A549 (cell line): ENCODE measurements around the gene PCNX4. TPM values are rescaled to one million over a fixed set of nuclear protein-coding genes. Genes with fewer than 3 reads are reported as not detected.

Experiments
- ATAC-seq, 2 experiments: fragments of 200-7000 bp in 1 of 2; fragments of >200 bp in 1 of 2; cut with Nextera tagmentation in 1 of 2; cut with Tn5 transposase in 1 of 2; 3 replicates each; pipeline versions ENCODE4 v1.8.0 to v1.9.1; 2018 to 2020; ENCODE audit warnings: mild to moderate bottlenecking in 1 of 2, moderate library complexity in 1 of 2
- CTCF ChIA-PET: fragments of 300-600 bp; sonication (Branson Sonifier 250); formaldehyde crosslinking; extraction: SDS; loops from one replicate; lab custom pipeline; 2021; ENCODE audit warnings: antibody characterized with exemption, inconsistent platforms; lab: Yijun Ruan, JAX
- POLR2A ChIA-PET: fragments of 350-600 bp; formaldehyde crosslinking; extraction: SDS; loops from one replicate; lab custom pipeline; 2021; ENCODE audit warnings: antibody characterized with exemption, inconsistent platforms; lab: Yijun Ruan, JAX
- DNase-seq, 2 experiments: peaks; one replicate each; pipeline versions ENCODE4 v3.0.0 to v3.0.0-alpha.2; 2011 to 2016; ENCODE audit warnings: low read depth in 1 of 2, low spot score in 1 of 2
- FAIRE-seq: peaks from 2 replicates; lab custom pipeline; 2011; peaks lifted over from hg19 to GRCh38; lab: Jason Lieb, UNC
- H3K27ac ChIP-seq, 2 experiments: fragments of >200 bp; sonication (Bioruptor Twin); formaldehyde crosslinking; 3 replicates each; pipeline ENCODE4 v1.5.1; 2016 to 2017
- H3K4me1 ChIP-seq: fragments of >200 bp; sonication (Bioruptor Twin); formaldehyde crosslinking; 3 replicates; pipeline ENCODE4 v1.6.1; 2016
- H3K4me2 ChIP-seq: fragments of >200 bp; sonication (Bioruptor Twin); formaldehyde crosslinking; 3 replicates; pipeline ENCODE4 v1.6.1; 2016
- H3K4me3 ChIP-seq: fragments of >200 bp; sonication (Bioruptor Twin); formaldehyde crosslinking; 3 replicates; pipeline ENCODE4 v1.5.1; 2016
- H3K9me3 ChIP-seq: fragments of >200 bp; sonication (Bioruptor Twin); formaldehyde crosslinking; 3 replicates; pipeline ENCODE4 v1.6.1; 2016
- ATOH8 ChIP-seq: fragments of 250-450 bp; sonication (Bioruptor Pico); IDR thresholded peaks from 2 replicates; pipeline ENCODE4 v1.5.0; 2020; ENCODE audit warnings: low read depth, mild to moderate bottlenecking, moderate library complexity
- BCL3 ChIP-seq: fragments of >200 bp; sonication (Bioruptor Twin); formaldehyde crosslinking; IDR thresholded peaks from 3 replicates; pipeline ENCODE4 v1.6.1; 2016
- CBX2 ChIP-seq: fragments of 200-600 bp; sonication (generic); IDR thresholded peaks from 2 replicates; pipeline ENCODE4 v1.6.1; 2016; ENCODE audit warnings: low read depth, mild to moderate bottlenecking, borderline replicate concordance
- CEBPB ChIP-seq, 2 experiments: fragments of >200 bp in 1 of 2; sonication (Bioruptor Twin) in 1 of 2; formaldehyde crosslinking in 1 of 2; IDR thresholded peaks; 2 replicates each; pipeline ENCODE4 v1.6.1; 2012 to 2016
- CHD2 ChIP-seq: fragments of 150-350 bp; IDR thresholded peaks from 2 replicates; pipeline ENCODE4 v1.6.1; 2014; ENCODE audit warnings: low read length; ENCODE audit not compliant: partially characterized antibody
- EHMT2 ChIP-seq: fragments of 200-600 bp; sonication (generic); IDR thresholded peaks from 2 replicates; pipeline ENCODE4 v1.6.1; 2016; ENCODE audit warnings: antibody characterized with exemption, low read depth, mild to moderate bottlenecking, moderate library complexity
- FOXS1 ChIP-seq: fragments of 250-450 bp; sonication (Bioruptor Pico); IDR thresholded peaks from 2 replicates; pipeline ENCODE4 v1.5.0; 2020; ENCODE audit warnings: mild to moderate bottlenecking, moderate library complexity
- GATA3 ChIP-seq: IDR thresholded peaks from 2 replicates; pipeline ENCODE4 v1.6.1; 2012; ENCODE audit warnings: borderline replicate concordance
- HDAC2 ChIP-seq: fragments of 200-600 bp; sonication (generic); IDR thresholded peaks from 2 replicates; pipeline ENCODE4 v1.6.1; 2016
- HES2 ChIP-seq: fragments of >200 bp; sonication (Bioruptor Twin); formaldehyde crosslinking; IDR thresholded peaks from 2 replicates; pipeline ENCODE4 v1.6.1; 2016
- HEYL ChIP-seq: fragments of 250-450 bp; sonication (Bioruptor Pico); IDR thresholded peaks from 2 replicates; pipeline ENCODE4 v1.8.0; 2021; ENCODE audit warnings: mild to moderate bottlenecking, moderate library complexity
- HMGXB4 ChIP-seq: fragments of 250-450 bp; sonication (Bioruptor Pico); IDR thresholded peaks from 2 replicates; pipeline ENCODE4 v1.5.0; 2021; ENCODE audit warnings: mild to moderate bottlenecking, moderate library complexity, borderline replicate concordance
- HOXB13 ChIP-seq: fragments of 250-450 bp; sonication (Bioruptor Pico); IDR thresholded peaks from 2 replicates; pipeline ENCODE4 v1.5.0; 2020; ENCODE audit warnings: low read depth, mild to moderate bottlenecking, moderate library complexity
- JUN ChIP-seq, 2 experiments: fragments of >200 bp; sonication (Bioruptor Twin); formaldehyde crosslinking; IDR thresholded peaks; 2 replicates in 1 of 2; 3 replicates in 1 of 2; pipeline ENCODE4 v1.6.1; 2016 to 2017
- JUNB ChIP-seq: fragments of >200 bp; sonication (Bioruptor Twin); formaldehyde crosslinking; IDR thresholded peaks from 2 replicates; pipeline ENCODE4 v1.6.1; 2016
- MAX ChIP-seq: IDR thresholded peaks from 2 replicates; pipeline ENCODE4 v1.6.1; 2012
- NPAS2 ChIP-seq: fragments of 250-450 bp; sonication (Bioruptor Pico); IDR thresholded peaks from 2 replicates; pipeline ENCODE4 v1.8.0; 2022; ENCODE audit warnings: mild to moderate bottlenecking, moderate library complexity, borderline replicate concordance
- NR3C1 ChIP-seq: fragments of >200 bp; sonication (Bioruptor Twin); formaldehyde crosslinking; IDR thresholded peaks from 3 replicates; pipeline ENCODE4 v1.6.1; 2017
- PHF8 ChIP-seq: fragments of 200-600 bp; sonication (generic); IDR thresholded peaks from 2 replicates; pipeline ENCODE4 v1.6.1; 2016; ENCODE audit warnings: low read depth, mild to moderate bottlenecking, antibody characterized with exemption, moderate library complexity, borderline replicate concordance
- POLR2AphosphoS2 ChIP-seq: conservative IDR thresholded peaks from 2 replicates; pipeline ENCODE4 v1.6.1; 2012; ENCODE audit warnings: low read length, improper control_type of control experiment, inconsistent platforms
- RFX5 ChIP-seq: fragments of 450-650 bp; IDR thresholded peaks from 2 replicates; pipeline ENCODE4 v1.7.1; 2014; ENCODE audit warnings: antibody characterized with exemption, mild to moderate bottlenecking, moderate library complexity
- RNF2 ChIP-seq: fragments of 200-600 bp; sonication (generic); IDR thresholded peaks from 2 replicates; pipeline ENCODE4 v1.6.1; 2016; ENCODE audit warnings: low read depth, mild to moderate bottlenecking, antibody characterized with exemption, moderate library complexity, borderline replicate concordance
- SREBF2 ChIP-seq: fragments of 450-650 bp; IDR thresholded peaks from 2 replicates; pipeline ENCODE4 v1.6.1; 2014; ENCODE audit warnings: mild to moderate bottlenecking, moderate library complexity
- ZFP36 ChIP-seq: fragments of 450-650 bp; IDR thresholded peaks from 2 replicates; pipeline ENCODE4 v1.6.1; 2014; ENCODE audit warnings: borderline replicate concordance; ENCODE audit not compliant: partially characterized antibody
- ZNF302 ChIP-seq: fragments of 250-450 bp; sonication (Bioruptor Pico); IDR thresholded peaks from 2 replicates; pipeline ENCODE4 v1.9.0; 2021; ENCODE audit warnings: inconsistent platforms, mild to moderate bottlenecking, moderate library complexity
- ZSCAN20 ChIP-seq: fragments of 250-450 bp; sonication (Bioruptor Pico); IDR thresholded peaks from 2 replicates; pipeline ENCODE4 v1.8.0; 2022; ENCODE audit warnings: mild to moderate bottlenecking, moderate library complexity
- WGBS: methylation state at CpG from one replicate; pipeline ENCODE4 v1.1.6; 2017; ENCODE audit errors: missing lambda C conversion rate; 5-methylcytosine and 5-hydroxymethylcytosine counted together
- polyA plus RNA-seq, 4 experiments: library from polyadenylated mRNA; depleted of rRNA in 3 of 4; stranded (reverse); fragments of >200 nt; fragmentation: RNase III in 1 of 4; extraction: RNeasy Plus Mini Kit Qiagen cat#74134 plus additional on column Dnase treatment in 1 of 4; gene quantifications; 2 replicates in 3 of 4; 3 replicates in 1 of 4; pipeline ENCODE4 v1.2.3, GENCODE V29; 2011 to 2017

The PCNX4 gene
- polyA plus RNA-seq, 2 of the 4 experiments (the other 2 are of a cell fraction), result 24.2 to 51.0 TPM

GRCh38 chr14:60214003-60214402 is 122.3 kb downstream of the PCNX4 start:
- ChIA-PET CTCF (no interaction called here), POLR2A (no interaction called here)
- Histone ChIP-seq H3K9me3 (no peaks in the 10 kb centered on the region), H3K4me2 (no peak overlapping the region), H3K27ac (no peak overlapping the region), H3K4me1 (no peaks in the 10 kb centered on the region), H3K4me3 (no peak overlapping the region)
- DNase-seq, result no peak
- TF ChIP-seq HMGXB4 (CRISPR knock-in tag), result no peak
- TF ChIP-seq RFX5, result no peak
- no peak for TF ChIP-seq CBX2
- no peak for TF ChIP-seq HES2
- no peak for TF ChIP-seq SREBF2
- TF ChIP-seq ZNF302 (CRISPR knock-in tag), result no peak
- no peak for TF ChIP-seq CEBPB (IDR thresholded peaks at IDR 0.05)
- no peak for TF ChIP-seq RNF2
- TF ChIP-seq JUN (IDR thresholded peaks at IDR 0.05), result no peak
- TF ChIP-seq HOXB13 (CRISPR knock-in tag), result no peak
- no peak for TF ChIP-seq PHF8
- TF ChIP-seq FOXS1 (CRISPR knock-in tag), result no peak
- no peak for TF ChIP-seq POLR2AphosphoS2
- TF ChIP-seq HEYL (CRISPR knock-in tag), result no peak
- TF ChIP-seq GATA3, result no peak
- TF ChIP-seq ATOH8 (CRISPR knock-in tag), result no peak
- no peak for TF ChIP-seq HDAC2
- no peak for TF ChIP-seq MAX
- TF ChIP-seq BCL3, result no peak
- no peak for TF ChIP-seq NR3C1
- ATAC-seq, result no peak
- FAIRE-seq, result no peak
- WGBS, result 21% methylated on average over 3 of the region's 3 CpGs

- ATAC-seq (no peak), FAIRE-seq (no peak), DNase-seq (no peak)
- WGBS, result 0% methylated on average over 1 of the region's 1 CpG
- H3K4me3 ChIP-seq, result no peak overlapping the region
- ChIA-PET POLR2A (no interaction called here), CTCF (interaction anchor here (0.9 kb wide), 1 partner anchor 117 kb away, joined by 3 read pairs; no protein-coding TSS in a partner anchor)
- TF ChIP-seq NPAS2 (CRISPR knock-in tag) (no peak), ZFP36 (no peak), JUNB (no peak), CHD2 (no peak), HES2 (no peak), EHMT2 (no peak), ZSCAN20 (CRISPR knock-in tag) (no peak)
- no peak overlapping the region for H3K27ac ChIP-seq
- no peaks in the 10 kb centered on the region for H3K4me1 ChIP-seq
- H3K4me2 ChIP-seq, result no peak overlapping the region
- H3K9me3 ChIP-seq, result no peaks in the 10 kb centered on the region
These were observed 122.8 kb downstream of the PCNX4 start for GRCh38 chr14:60214415-60215126.
